ENCODE data around the gene MGAT4A.

The MGAT4A gene

DNA sequence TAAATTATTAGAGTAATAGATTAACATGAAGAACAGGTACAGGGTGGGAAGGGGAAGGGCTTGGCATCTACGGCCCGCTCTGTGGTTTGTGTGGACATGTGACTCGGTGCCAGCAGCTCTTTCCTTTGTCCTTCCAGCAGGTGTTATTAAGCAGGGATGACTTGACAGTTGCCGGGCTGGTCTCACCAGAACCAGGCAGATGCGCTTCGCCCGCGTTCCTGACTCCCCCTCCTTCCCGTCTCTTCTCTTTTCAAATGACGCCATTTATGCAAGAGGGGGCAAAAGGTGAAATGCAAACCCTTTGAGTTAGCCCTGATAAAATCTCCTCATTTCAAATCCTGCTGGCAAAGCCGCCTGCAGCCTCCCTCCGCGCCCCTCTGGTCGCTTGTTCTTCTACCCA lies 38.9 kb upstream of the MGAT4A start:
- H3K4me3 ChIP-seq (ENCODE audit: low read depth, low read length) = no peak overlapping the region
- DNase-seq (ENCODE audit: low read depth) = no peak
- TF ChIP-seq, protein P1, sequence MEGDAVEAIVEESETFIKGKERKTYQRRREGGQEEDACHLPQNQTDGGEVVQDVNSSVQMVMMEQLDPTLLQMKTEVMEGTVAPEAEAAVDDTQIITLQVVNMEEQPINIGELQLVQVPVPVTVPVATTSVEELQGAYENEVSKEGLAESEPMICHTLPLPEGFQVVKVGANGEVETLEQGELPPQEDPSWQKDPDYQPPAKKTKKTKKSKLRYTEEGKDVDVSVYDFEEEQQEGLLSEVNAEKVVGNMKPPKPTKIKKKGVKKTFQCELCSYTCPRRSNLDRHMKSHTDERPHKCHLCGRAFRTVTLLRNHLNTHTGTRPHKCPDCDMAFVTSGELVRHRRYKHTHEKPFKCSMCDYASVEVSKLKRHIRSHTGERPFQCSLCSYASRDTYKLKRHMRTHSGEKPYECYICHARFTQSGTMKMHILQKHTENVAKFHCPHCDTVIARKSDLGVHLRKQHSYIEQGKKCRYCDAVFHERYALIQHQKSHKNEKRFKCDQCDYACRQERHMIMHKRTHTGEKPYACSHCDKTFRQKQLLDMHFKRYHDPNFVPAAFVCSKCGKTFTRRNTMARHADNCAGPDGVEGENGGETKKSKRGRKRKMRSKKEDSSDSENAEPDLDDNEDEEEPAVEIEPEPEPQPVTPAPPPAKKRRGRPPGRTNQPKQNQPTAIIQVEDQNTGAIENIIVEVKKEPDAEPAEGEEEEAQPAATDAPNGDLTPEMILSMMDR (IDR thresholded peaks at IDR 0.05; ENCODE audit: low read depth, low read length, missing control alignments) = no peak

DNA sequence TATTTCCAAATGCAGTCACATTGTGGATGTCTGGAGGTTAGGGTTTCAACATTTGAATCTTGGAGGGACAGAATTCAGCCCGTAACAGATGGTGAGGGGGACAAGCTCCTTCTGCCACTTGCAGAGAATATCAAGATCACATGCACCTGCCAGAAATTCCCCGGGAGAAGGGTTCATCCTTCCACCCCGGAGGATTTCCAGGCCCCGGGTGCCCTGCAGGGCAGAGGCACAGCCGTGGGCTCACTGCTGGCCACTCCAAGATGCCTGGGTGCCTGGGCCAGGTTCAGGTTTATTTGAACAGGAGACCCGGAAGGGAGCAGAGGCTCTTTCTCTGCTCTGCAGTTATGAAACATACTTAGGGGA lies 38.2 kb upstream of the MGAT4A start:
- no peak overlapping the region for H3K4me3 ChIP-seq (ENCODE audit: low read depth, low read length)
- TF ChIP-seq, protein P1 (IDR thresholded peaks at IDR 0.05; ENCODE audit: low read depth, low read length, missing control alignments) = no peak
- DNase-seq (ENCODE audit: low read depth) = no peak

DNA sequence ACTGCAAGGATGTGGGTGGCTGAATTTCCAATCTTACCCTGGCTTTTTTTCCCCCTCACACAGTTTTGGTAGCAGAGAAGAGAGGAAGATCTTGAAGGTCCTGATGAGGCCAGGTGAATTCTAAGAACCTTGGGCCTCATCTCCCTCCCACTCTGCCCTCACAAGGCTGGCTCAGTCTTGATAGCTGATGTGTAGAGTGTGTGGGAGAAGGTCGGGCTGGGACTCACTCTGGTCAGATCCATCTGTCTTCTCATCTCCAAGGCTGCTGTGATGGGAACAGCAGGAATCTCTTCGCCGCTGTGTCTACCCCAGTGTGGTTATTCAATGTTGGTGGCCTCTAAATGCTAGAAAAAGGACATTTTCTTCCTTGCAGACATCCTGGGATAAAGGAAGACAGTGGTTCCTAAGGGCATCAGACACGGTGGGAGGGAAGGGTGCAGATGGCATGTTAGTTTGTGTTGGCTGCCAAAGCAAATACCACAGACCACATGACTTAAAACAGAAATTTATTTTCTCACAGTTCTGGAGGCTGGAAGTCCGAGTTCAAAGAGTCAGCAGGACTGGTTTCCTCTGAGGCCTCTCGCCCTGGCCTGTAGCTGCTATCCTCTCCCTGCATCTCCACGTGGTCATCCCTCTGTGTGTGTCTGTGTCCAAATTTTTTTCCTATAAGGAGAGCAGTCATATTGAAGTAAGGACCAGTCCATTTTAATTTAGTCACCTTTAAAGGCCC lies 37.6 kb upstream of the MGAT4A start:
- TF ChIP-seq, protein P1 (IDR thresholded peaks at IDR 0.05; ENCODE audit: low read depth, low read length, missing control alignments) = no peak
- H3K4me3 ChIP-seq (ENCODE audit: low read depth, low read length) = no peak overlapping the region
- no peak for DNase-seq (ENCODE audit: low read depth)

DNA sequence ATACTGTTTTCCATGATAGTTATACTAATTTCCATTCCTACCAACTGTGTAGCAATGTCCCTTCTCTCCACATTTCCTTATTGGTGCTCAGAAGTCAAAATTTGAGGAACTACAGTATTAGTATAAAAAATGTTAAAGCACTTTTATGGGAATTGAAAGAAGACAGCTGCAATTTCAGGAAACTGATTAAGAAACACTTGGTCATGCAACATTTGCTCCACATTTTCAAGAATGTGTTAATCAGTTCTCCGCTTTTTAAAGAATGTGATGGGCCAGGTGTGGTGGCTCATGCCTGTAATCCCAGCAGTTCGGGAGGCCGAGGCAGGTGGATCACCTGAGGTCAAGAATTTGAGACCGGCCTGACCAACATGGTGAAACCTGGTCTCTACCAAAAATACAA lies 33.6 kb upstream of the MGAT4A start:
- H3K4me3 ChIP-seq (ENCODE audit: low read depth, low read length) = no peak overlapping the region
- no peak for DNase-seq (ENCODE audit: low read depth)
- TF ChIP-seq, protein P1 (IDR thresholded peaks at IDR 0.05; ENCODE audit: low read depth, low read length, missing control alignments) = no peak

DNA sequence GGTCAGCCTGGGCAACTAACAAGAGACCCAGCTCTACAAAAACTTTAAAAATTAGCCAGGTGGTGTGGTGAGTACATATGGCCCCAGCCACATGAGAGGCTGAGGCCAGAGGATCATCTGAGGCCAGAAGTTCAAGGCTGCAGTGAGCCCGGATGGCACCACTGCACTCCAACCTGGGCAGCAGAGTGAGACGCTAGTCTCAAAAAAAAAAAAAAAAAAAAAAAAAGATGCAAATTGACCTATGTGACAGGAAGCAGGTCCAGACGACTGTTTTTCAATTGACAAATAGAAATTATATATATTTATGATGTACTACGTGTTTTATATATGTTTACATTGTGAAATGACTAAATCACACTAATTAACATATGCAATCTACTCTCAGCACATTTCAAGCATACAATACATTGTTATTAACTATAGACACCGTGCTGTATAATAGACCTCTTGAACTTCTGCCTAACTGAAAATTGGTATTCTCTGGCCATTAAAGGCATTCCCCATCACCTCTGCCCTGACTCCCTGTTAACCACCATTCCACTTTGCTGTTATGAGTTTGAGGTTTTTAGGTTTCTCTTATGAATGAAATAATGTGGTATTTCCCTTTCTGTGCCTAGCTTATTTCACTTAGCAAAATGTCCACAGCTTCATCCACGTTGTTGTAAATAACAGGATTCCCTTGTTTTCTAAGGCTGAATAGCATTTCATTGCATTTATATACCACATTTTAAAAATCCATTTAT lies 32.4 kb upstream of the MGAT4A start:
- no peak for DNase-seq (ENCODE audit: low read depth)
- TF ChIP-seq, protein P1 (IDR thresholded peaks at IDR 0.05; ENCODE audit: low read depth, low read length, missing control alignments) = no peak
- no peak overlapping the region for H3K4me3 ChIP-seq (ENCODE audit: low read depth, low read length)

DNA sequence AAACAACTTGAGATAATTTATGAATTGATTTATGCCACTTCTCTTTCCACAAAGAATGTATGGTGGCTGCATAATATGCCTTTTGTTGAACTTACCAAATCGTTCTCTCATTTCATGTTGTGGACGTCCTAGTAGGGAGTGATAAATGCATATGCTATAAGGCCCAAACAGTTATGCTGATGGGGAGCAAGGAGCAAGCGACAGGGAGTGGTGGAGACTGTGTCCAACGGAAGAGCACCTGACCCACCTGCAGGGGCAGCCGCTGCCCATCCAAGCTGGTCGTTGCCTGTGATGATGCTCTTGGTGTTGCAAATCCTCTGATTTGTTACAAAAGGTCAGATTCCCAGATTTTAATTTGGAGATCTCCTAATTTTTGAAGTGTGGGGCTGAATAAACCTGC lies 31.0 kb upstream of the MGAT4A start:
- no peak overlapping the region for H3K4me3 ChIP-seq (ENCODE audit: low read depth, low read length)

More for the DNA sequence above, 31.0 kb upstream of the MGAT4A start:
- TF ChIP-seq, protein P1 (IDR thresholded peaks at IDR 0.05; ENCODE audit: low read depth, low read length, missing control alignments) = no peak
- DNase-seq (ENCODE audit: low read depth) = no peak
